Anterior cingulate cortex (tissue), 58 donors: ENCODE results near the gene KIFC3.
"Not testable (repeated sequence)": the region's sequence is repeated elsewhere in the genome, so short reads cannot be mapped to it uniquely, and the experiment has no call there.

Experiments used
- DNase-seq, 58 donors: peaks; one replicate each; lab custom pipeline; 2025; lab: John Stamatoyannopoulos, UW

The KIFC3 gene

DNA sequence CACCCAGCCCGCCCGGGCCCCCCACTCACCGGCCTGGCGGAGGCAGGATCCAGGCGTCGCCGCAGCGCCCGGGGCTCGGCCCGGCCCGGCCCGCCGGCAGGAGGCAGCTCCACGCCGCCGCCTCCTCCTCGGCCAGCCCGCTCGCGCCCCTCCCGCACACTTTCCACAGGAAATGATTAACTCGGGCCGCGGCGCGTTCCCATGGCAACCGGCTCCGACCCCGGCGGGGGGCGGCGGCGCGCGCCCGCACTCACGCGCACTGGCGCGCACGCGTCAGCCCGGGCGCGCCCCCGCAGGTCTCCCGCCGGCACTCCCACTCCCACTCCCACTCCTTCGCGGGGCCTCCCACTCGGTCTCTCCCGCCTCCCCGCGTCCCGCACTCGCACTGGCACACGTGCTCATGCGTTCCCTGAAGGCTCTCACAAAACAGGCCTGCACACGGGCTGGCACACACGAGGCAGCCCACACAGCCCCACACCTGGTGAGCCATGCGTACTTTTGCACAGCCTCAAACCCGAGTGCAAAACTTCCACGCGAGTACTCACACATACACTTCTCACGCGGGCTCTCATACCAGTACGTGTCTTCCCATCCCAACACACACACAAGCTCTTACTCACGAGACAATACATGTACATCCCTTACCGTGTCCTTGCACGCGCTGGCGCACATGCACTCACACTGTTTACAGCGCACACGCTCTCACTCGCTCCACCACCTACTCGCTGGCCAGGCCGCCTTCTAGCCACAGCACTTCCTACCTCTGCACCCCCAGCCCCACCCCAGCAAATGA lies at the start of gene KIFC3:
Gene KIFC3, minus strand, starts transcription at position 151 of the 793 bp plus-strand sequence. CDS start 4,248 bp downstream, outside the sequence.
- DNase-seq, result peak in 56 of 58 donors; percentile 30 to 90 (median 77)

DNA sequence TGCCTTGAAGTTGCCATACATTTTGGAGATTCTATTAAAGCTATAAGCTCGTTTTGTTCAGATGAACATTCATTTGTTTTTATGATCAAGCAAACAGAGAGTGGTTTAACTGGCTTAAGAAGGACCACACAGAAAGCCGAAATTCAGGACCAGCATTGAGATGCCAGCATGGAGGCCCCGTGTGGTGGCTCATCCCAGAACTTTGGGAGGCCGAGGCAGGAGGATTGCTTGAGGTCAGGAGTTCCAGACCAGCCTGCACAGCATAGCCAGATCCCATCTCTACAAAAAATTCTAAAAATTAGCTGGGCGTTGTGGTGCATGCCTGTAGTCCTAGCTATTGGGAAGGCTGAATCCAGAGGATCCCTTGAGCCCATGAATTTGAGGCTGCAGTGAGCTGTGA lies 45.9 kb upstream of the KIFC3 start:
- no peak for DNase-seq

DNA sequence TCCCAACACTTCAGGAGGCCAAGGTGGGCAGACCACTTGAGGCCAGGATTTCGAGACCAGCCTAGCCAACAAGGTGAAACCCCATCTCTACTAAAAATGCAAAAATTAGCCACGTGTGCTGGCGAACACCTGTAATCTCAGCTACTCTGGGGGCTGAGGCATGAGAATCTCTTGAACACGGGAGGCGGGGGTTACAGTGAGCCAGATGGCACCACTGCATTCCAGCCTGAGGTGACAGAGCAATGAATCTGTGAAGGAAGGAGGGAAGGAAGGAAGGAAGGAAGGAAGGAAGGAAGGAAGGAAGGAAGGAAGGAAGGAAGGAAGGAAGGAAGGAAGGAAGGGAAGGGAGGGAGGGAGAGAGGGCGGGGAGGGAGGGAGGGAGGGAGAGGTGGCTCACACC lies 44.6 kb upstream of the KIFC3 start:
- not testable (repeated sequence) for DNase-seq

GRCh38 chr16:57846078-57846697 lies 43.9 kb upstream of the KIFC3 start:
- DNase-seq, result no peak

GRCh38 chr16:57845115-57845514 lies 42.8 kb upstream of the KIFC3 start:
- no peak for DNase-seq

GRCh38 chr16:57844416-57845030 lies 42.2 kb upstream of the KIFC3 start:
- DNase-seq, result peak in 2 of 58 donors; percentile 20 to 28

GRCh38 chr16:57843400-57843799 lies 41.1 kb upstream of the KIFC3 start:
- no peak for DNase-seq

GRCh38 chr16:57842601-57843000 lies 40.3 kb upstream of the KIFC3 start:
- no peak for DNase-seq

GRCh38 chr16:57840833-57841232 lies 38.5 kb upstream of the KIFC3 start:
- DNase-seq, result no peak

DNA sequence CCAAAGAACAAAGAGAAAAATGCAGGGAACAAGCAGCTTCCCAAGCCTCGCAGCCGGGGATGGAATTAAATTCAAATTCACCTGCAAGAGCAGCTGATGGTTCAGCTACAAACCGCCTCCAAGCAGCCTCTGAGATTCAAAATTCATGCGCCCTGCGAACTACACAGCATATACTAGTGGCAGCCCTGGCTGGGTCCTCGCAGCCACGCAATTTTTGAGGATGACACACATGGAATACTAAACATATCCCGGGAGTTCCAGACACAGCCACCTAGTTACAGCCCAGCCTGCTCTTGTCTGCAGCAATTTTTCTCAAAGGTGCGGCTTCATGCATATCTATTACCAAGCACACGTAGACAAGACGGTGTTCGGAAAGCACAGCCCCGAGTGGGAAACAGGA lies 35.9 kb upstream of the KIFC3 start:
- peak in 21 of 58 donors; percentile 5 to 55 (median 13) for DNase-seq

- DNase-seq, result no peak
Observed at GRCh38 chr16:57837305-57838125, 35.2 kb upstream of the KIFC3 start.

DNA sequence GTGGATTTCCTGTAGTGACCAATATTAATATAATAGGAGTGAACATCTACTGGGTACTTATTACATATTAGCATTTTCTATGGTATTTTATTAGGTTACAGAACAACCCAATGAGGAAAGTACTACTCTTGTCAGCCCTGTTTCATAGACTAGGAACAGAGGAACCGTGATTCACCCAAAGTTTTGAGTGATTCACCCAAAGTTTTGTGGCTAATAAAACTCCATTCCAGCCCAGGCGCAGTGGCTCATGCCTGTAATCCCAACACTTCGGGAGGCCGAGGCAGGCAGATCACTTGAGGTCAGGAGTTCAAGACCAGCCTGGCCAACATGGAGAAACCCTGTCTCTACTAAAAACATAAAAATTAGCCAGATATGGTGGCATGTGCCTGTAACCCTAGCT lies 33.1 kb upstream of the KIFC3 start:
- DNase-seq, result not testable (repeated sequence)

DNA sequence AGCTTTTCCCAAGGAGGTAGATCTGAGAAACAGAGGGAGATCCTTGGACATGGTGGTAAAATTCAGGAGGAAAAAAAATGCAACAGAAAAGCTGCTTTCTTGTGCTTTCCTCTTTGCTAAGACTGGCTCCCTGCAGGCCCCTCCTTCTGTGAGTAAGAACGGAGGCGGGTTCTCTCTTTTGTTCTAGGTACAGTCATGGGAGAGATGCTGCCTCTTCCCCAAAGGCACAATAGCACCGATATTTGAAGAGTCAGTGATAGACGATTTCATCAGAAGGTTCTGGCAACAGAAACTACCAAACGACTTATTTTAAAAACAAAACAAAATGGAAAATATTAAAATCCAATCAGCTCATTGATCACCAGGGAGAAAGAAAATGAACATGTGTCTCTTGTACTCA lies 32.6 kb upstream of the KIFC3 start:
- peak in 1 of 58 donors; percentile 7 for DNase-seq

GRCh38 chr16:57830890-57831484 lies 28.7 kb upstream of the KIFC3 start:
- DNase-seq, result no peak

DNA sequence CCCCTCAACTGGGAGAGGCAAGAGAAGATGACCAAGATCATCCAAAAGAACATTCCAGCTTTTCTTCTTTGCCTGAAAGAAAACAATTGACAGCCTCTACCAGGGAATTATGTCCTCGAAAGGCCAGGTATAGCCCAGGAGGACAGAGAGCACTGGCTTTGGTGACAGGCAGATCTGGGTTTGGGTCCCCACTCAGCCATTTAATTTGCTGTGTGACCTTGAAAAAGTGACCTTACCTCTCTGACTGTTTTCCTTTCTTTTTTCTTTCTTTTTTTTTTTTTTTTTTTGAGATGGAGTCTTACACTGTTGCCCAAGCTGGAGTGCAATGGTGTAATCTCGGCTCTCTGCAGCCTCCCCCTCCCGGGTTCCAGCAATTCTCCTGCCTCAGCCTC lies 27.7 kb upstream of the KIFC3 start:
- DNase-seq, result no peak

DNA sequence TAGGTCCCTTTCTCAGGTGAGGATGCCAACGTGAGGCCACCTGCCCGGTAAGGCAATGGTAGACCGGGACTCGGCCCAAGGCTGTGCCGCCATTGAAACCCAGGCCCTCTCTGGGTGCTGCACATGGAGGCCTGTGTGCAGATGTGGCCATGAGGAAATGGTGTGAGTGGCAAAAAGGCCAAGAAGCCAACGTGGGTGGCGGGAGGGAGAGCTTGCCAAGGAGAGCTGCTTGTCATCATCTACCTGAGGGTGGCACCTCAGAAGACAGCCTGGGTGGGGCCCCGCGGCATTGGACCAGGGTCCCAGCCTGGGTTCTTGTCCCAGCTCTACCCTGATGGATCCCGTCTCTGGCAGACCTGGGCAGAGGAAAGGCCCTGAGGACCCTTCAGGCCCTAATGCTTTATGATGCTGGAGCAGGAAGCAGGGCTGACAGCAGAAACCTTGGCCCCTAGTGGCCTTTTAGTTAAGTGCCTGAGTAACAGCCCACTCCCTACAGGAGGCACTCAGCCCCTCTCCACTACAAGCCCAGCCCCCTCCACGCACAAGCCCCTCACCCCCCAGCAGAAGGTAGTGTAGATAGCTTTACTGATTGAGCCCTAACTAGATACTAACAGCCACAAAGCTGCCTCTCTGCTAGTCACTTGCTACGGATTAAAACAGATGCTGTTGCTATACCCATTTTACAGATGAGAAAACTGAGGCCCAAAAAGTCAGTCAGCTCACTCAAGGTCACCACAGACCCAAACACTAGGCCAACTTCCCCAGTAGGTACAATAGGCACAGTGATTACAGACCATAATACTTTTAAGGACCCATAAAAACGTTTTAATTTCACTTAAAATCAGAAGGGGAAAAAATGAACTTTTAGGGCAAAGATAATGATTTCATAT lies 26.2 kb upstream of the KIFC3 start:
- DNase-seq, result no peak

GRCh38 chr16:57826706-57827625 lies 24.7 kb upstream of the KIFC3 start:
- no peak for DNase-seq

GRCh38 chr16:57826052-57826451 lies 23.8 kb upstream of the KIFC3 start:
- DNase-seq, result no peak
